ENCODE measurements around the gene MTCH1.
A peak's percentile ranks its signal among the peaks of the same experiment; 100 is the strongest.

Gene MTCH1, protein sequence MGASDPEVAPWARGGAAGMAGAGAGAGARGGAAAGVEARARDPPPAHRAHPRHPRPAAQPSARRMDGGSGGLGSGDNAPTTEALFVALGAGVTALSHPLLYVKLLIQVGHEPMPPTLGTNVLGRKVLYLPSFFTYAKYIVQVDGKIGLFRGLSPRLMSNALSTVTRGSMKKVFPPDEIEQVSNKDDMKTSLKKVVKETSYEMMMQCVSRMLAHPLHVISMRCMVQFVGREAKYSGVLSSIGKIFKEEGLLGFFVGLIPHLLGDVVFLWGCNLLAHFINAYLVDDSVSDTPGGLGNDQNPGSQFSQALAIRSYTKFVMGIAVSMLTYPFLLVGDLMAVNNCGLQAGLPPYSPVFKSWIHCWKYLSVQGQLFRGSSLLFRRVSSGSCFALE

GRCh38 chr6:36985808-36986703 lies at the start of gene MTCH1:
MTCH1 (minus strand) TSS chr6:36986196; CDS start chr6:36986173, 23 bp downstream.
- peak; percentile 71 to 75 for DNase-seq (ENCODE audit: low read depth in 2 of 2)

DNA sequence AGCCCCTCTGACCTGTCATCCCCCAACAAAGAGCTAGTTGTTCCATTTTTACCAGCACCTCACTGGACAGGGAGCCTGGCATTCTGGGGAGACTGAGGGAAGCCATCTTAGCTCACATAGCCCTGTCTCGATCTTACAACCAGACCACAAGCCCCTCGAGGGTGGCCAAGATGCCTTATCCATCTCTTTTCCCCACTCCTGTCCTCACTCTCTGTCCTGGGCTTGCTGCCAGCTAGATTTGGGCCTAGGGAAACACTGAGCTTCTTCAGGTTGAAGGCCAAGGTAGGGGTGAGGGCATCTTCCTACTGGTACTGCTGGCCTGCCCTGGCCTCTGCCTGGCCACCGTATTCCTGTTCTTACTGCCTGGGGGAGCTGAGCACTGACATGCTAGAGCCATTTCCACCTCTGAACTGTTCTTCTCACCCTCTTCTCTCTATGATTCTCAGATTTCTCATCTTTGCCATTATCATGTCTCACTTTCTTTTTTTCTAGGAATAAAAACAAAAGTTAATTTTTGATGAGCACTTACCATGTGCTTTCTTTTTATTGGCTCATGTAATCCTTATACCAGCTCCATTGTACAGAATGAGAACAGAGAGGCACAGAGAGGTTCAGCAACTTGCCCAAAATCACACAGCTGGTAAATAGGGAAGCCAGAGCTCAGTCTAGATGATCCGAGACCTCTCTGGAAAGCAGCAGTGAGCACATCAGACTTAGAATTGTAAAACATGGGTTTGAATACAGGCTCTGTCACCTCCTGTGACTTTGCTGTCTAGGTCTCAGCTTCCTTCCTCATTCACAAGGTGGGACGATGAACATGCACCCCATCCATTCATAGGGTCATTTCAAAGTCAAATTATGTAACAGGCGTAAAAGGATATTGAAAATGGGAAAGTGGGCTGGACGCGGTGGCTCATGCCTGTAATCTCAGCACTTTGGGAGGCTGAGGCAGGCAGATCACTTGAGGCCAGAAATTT lies 48.1 kb upstream of the MTCH1 start:
- DNase-seq (ENCODE audit: low read depth in 2 of 2): no peak

- no peak for DNase-seq (ENCODE audit: low read depth in 2 of 2)
These were observed 47.3 kb upstream of the MTCH1 start for GRCh38 chr6:37033255-37033654.

DNA sequence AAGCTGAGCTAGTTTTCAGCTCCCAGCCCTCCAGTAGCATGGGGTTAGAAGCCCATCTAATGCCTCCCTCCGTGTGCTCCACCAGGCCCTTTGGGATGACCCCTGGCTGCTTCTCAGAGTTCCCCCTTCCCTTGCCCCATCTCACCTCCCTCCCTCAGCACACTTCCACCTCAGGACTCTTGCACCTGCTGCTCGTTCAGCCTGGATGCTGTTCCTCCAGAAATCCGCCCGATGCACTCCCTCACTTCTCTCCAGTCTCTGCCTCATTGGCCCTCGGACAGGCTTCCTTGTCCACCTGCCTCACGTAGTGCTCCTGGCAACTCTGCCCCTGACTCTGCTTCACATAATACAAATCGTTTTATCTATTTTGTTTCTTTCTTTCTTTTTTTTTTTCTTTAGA lies 46.2 kb upstream of the MTCH1 start:
- DNase-seq (ENCODE audit: low read depth in 2 of 2): no peak

DNA sequence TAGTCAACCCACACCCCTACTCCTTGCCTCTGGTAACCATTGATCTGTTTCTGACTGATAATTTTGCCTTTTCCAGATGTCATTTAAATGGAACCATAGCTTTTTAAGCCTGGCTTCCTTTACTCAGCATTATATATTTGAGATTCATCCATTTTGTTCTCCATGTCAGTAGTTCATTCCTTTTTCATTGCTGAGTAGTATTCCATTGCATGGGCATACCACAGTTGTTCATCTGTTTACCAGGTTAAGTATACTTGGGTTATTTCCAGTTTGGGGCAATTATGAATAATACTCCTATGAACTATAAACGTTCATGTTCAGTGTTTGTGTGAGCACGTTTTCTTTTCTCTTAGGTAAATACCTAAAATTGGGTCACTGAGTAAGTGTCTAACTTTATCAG lies 44.6 kb upstream of the MTCH1 start:
- no peak for DNase-seq (ENCODE audit: low read depth in 2 of 2)

- peak in 1 of 2 experiments; percentile 24 for DNase-seq (ENCODE audit: low read depth in 2 of 2)
These were observed 43.4 kb upstream of the MTCH1 start for GRCh38 chr6:37029249-37029971.

DNA sequence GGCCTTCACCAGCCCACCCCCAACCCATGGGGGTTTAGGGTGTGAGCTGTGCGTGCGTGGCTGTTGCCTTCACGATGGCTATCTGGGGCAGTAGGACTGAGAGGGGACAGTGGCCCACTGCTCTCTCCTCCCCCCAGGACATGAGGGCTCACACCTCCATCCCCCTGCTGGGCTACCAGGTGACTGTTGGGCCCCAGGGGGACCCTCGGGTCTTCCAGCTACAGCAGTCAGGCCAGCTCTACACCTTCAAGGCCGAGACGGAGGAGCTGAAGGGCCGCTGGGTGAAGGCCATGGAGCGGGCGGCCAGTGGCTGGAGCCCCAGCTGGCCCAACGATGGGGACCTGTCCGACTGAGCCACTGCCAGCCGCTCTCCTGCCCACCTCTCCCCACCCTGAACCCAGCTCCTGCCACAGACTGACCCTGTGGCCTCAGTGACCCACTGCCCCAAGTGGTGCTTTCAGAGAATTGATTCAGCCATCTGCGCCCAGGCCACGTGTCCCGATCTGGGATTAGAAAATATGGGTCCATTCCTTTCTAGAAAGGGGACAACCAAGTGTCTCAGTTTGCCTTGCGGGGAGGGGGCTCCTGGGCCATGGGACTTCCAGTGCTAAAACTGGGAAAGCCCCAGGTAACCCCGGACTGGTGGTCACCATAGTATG lies 41.9 kb upstream of the MTCH1 start:
- no peak for DNase-seq (ENCODE audit: low read depth in 2 of 2)

DNA sequence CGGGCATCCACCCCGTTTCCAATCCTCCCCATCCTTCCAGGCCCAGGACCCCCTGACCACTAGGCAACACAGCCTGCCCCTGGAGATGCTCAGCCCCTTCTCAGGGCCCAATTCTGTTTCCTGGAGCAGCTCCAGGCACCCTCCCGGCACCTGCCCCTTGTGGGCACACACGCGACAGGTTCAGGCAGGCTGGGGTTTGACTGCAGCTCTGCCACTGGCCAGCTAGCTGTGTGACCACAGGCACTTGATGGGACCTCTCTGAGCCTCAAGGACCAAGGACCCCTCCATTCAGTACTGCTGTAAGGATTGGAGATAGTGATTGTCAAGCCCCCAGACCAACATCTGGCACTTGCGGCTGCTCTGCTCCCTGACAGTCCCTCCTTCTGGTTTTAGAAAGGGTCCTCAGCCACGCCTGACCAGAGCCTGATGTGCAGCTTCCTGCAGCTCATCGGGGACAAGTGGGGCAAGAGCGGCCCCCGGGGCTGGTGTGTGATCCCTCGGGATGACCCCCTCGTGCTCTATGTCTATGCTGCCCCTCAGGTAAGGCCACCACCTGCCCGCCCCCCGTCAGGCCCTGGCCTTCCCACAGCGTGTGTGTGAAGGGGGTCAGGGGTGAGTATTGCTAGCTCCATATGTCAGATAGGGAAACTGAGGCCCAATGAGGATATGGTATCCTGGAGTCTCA lies 41.2 kb upstream of the MTCH1 start:
- no peak for DNase-seq (ENCODE audit: low read depth in 2 of 2)

DNA sequence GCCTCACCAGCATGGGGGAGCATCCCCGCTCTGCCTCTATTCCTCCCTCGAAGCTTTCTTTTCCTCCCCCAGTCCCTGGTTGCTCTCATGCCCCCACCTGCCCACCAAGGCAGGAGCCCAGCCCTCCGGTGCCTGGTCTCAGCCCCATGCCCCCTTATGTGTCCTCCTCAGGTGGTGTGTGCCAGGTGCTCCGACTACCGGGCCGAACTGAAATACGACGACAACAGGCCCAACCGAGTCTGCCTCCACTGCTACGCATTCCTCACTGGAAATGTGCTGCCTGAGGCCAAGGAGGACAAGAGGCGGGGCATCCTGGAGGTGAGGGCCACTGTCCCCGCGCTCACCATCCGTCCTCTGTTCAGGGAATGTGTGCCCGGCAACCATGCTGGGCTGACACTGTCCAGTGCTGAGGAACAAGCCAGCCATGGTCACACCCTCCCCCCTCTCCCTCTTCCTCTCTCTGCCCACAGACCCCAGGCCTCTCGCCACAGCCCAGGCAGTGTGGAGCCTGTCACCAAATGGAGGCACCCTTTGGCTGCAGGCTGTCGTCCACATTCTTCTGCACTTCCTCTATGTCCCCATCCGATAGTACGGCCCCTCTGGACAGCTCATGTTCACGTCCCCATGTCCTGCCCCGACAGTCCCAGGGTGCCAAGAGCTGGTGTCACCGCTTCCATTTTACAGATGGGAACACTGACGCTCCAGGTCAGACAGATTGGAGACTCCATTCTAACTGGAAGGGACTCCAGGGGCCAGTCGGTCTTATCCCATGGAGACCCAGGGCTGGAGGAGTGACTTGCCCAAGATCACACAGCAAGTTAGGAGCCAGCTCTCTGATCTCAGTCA lies 39.8 kb upstream of the MTCH1 start:
- DNase-seq (ENCODE audit: low read depth in 2 of 2): no peak

DNA sequence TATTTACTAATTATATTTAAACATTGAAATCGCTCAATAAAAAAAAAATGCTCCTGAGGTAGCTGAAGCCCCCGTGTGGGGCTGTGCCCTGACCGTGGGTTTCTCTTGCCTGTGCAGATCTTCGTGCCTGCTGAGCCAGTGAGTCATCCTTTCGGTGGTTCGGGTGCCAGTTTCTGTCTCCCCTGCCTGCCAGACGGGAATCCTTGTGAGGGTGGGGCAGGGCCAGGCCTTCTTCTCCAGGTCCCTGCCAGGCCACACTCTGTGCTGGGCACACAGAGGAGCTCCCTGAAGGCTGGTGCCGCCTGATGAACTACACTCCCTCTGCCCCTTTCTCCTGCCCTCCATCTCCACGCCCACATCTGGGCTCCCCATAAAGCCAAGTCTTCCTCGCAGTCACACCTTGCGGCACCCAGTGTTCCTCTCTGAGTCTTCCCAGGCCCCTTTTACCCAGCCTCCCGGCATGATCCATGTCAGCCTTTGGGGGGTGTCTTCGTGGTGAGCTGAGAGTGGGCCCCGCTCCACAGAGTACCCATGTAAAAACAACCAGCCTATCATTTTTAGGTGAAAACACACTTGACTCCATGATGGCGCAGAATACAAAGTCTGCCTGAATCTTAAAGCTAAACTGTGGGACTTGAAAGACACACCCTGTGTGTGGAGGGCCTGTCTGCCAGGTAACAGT lies 38.8 kb upstream of the MTCH1 start:
- DNase-seq (ENCODE audit: low read depth in 2 of 2): no peak

DNA sequence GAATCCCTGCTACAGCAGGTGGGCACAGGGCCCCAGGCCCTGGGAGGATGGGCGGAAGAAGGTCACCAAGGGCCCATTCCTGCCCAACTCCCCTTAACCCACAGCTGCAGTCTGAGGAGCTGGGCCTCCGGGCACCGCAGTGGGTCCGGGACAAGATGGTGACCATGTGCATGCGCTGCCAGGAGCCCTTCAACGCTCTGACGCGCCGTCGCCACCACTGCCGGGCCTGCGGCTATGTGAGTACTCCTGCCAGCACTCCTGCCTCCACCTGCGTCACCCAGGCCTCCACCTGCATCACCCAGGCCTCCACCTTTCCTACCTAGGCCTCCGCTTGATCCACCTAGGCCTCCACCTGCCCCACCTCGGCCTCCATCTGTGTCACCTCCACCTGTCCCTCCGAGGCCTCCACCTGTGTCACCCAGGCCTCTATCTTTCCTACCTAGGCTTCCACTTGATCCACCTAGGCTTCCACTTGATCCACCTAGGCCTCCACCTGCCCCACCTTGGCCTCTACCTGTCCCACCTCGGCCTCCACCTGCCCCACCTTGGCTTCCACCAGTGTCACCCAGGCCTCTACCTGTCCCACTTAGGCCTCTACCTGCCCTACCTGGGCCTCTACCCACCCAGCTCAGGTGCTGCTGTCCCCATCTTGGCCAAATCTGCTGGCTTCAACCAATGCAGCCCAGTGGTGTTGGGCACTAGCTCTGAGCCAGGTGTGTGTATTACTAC lies 36.3 kb upstream of the MTCH1 start:
- DNase-seq (ENCODE audit: low read depth in 2 of 2): no peak

DNA sequence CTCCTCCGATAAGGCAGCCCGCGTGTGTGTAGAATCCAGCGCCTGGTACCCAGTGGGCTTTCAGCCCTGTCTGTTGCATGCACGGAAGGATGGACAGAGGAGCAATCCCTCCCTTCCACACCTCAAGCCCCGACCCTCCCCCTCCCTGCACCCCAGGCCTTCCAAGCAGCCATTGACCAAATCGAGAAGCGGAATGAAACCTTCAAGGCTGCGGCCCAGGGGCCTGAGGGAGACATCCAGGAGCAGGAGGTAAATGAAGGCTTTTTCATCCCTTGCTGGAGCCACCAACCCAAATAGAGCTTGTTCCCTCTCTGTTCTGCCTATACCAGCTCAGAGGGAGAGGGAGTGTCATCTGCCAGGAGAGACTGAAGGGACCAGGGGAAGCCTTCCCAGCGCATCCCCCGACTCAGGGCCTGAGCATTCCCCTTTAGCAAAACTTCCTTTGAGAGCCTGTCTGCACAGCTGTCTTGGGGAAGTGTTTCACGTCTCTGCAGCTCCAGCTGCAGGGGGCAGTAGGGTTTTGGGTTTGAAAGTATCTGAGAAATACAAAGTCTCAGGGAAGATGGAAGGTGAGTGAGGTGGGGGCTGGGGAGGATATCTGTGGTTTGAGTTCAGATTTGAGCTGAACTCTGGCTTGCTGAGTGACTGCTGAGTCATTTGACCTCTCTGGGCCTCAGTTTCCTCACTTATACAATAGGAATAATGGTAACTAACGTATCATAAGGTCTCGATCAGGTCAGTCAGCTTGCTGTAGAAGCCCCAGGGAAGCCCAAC lies 35.5 kb upstream of the MTCH1 start:
- peak in 1 of 2 experiments; percentile 14 for DNase-seq (ENCODE audit: low read depth in 2 of 2)

DNA sequence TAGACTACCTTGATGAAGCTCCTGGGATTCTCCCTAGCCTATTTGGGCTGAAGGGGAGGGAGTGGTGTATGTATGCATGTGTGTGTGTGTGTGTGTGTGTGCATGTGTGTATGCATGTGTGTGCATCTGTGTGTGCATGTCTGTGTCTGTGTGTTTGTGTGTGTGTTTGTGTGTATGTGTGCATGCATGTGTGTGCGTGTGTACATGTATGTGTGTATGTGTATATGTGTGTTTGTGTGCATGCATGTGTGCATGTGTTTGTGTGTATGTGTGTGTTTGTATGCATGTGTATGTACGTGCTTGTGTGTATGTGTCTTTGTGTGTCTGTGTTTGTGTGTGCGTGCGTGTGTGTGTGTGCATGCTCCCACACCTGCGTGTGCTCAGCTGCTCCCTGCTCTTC lies 34.8 kb upstream of the MTCH1 start:
- DNase-seq (ENCODE audit: low read depth in 2 of 2): no peak

GRCh38 chr6:37020381-37020780 lies 34.4 kb upstream of the MTCH1 start:
- no peak for DNase-seq (ENCODE audit: low read depth in 2 of 2)

GRCh38 chr6:37019065-37019450 lies 33.1 kb upstream of the MTCH1 start:
- DNase-seq (ENCODE audit: low read depth in 2 of 2): no peak

GRCh38 chr6:37018198-37019064 lies 32.4 kb upstream of the MTCH1 start:
- peak; percentile 57 to 60 for DNase-seq (ENCODE audit: low read depth in 2 of 2)

All from fibroblast of skin of left biceps (primary cell).